Measurements from ENCODE around the gene PCDH9. TPM values are rescaled to one million over a fixed set of nuclear protein-coding genes. Genes with fewer than 3 reads are reported as not detected.

Gene PCDH9
- total RNA-seq, 1 donor from 2014 or later, result 9.8 TPM

DNA sequence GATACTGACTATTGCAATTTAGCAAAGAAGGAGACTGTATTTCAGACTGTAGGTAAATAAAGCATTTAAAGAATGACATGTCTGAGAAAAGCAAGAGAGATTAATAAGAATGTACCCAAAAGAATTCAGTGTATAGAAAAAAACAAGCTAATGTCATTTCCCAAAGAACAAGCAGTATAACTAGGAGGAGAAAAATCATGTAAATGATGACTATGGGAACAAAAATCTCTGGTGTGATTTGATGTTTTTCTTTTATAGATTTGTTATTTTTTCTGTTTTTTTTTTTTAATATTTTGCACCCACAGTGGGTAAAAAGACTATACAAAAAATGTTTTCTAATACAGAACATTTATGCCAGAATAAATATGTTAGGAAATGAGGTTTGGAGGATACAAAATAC, 801.0 kb downstream of the PCDH9 start:
- Mint-ChIP-seq H3K4me3 (ENCODE audit: unreplicated experiment) (no peak overlapping the region), H3K36me3 (ENCODE audit: low read depth) (no peaks in the 10 kb centered on the region), H3K9me3 (ENCODE audit: low read depth) (peaks cover 2% of the 10 kb centered on the region), H3K4me1 (ENCODE audit: low read depth) (peaks cover 74% of the 10 kb centered on the region), H3K27me3 (ENCODE audit: low read depth) (no peaks in the 10 kb centered on the region), H3K27ac (ENCODE audit: unreplicated experiment) (peak overlapping the region; percentile 60)
- TF ChIP-seq, protein P1, sequence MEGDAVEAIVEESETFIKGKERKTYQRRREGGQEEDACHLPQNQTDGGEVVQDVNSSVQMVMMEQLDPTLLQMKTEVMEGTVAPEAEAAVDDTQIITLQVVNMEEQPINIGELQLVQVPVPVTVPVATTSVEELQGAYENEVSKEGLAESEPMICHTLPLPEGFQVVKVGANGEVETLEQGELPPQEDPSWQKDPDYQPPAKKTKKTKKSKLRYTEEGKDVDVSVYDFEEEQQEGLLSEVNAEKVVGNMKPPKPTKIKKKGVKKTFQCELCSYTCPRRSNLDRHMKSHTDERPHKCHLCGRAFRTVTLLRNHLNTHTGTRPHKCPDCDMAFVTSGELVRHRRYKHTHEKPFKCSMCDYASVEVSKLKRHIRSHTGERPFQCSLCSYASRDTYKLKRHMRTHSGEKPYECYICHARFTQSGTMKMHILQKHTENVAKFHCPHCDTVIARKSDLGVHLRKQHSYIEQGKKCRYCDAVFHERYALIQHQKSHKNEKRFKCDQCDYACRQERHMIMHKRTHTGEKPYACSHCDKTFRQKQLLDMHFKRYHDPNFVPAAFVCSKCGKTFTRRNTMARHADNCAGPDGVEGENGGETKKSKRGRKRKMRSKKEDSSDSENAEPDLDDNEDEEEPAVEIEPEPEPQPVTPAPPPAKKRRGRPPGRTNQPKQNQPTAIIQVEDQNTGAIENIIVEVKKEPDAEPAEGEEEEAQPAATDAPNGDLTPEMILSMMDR (IDR thresholded peaks at IDR 0.05), result no peak
- DNase-seq (ENCODE audit: low spot score), result no peak

DNA sequence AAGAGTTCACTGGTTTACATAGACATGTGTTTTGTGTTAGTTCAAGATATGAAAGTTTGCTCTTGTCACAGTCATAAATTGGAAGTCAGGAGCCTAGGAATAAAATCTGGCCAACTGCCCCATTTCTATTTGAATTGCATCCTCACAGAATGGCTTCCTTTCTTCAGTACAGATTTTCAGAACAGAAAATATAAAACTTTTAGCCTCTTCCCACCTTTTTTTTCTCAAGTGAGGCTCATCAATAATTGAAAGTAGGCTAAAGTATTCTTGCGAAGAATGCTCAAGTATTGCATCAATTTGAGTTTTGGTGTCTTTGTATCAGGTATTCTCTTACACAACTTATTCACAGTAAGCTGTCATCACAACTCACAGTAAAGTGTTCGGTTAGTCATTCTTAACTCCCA, 802.7 kb downstream of the PCDH9 start:
- H3K9me3 Mint-ChIP-seq (ENCODE audit: low read depth), result peaks cover 6% of the 10 kb centered on the region
- H3K27me3 Mint-ChIP-seq (ENCODE audit: low read depth), result no peaks in the 10 kb centered on the region
- no peak overlapping the region for H3K4me3 Mint-ChIP-seq (ENCODE audit: unreplicated experiment)
- peaks cover 3% of the 10 kb centered on the region for H3K36me3 Mint-ChIP-seq (ENCODE audit: low read depth)
- TF ChIP-seq, protein P1 (IDR thresholded peaks at IDR 0.05), result no peak
- H3K27ac Mint-ChIP-seq (ENCODE audit: unreplicated experiment), result peak overlapping the region; percentile 73
- DNase-seq (ENCODE audit: low spot score), result no peak
- H3K4me1 Mint-ChIP-seq (ENCODE audit: low read depth), result peaks cover 87% of the 10 kb centered on the region

DNA sequence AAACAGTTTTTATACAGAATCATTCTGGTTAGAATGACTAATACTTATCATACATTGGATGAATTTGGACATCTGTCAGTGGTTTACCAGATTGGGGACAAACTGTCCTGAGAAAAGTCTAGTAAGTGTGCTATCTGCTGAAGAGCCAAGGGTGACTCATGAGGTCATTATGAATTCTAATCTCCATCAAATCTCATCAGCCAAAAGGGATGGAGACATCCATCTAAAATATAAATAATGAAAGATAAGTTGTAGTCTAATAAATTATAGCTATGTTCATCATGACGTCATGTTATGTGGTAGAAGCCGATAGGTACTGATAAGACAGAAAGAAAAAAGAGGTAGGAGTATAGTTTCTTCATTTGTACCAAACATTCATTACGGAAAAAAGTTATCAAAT, 804.4 kb downstream of the PCDH9 start:
- TF ChIP-seq, protein P1 (IDR thresholded peaks at IDR 0.05), result no peak
- peaks cover 19% of the 10 kb centered on the region for H3K36me3 Mint-ChIP-seq (ENCODE audit: low read depth)

DNA sequence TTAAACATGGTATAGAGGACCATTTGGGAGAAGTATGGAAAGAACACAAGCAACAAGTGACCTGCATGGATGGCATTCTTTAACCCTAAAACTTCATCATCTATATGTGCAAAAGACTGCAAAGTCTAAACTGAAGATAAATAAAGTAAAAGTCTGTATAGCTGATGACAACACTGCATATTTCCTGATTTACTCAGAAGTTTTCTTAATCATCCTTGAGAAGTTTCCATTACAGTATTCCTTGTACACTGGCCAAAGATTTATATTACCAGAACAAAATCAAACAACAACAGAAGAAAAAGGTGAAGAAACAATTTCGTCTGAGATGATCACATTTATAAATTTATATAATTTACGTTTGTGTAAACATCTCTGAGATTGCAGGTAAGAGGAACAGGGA, 805.7 kb downstream of the PCDH9 start:
- no peak for DNase-seq (ENCODE audit: low spot score)
- H3K4me1 Mint-ChIP-seq (ENCODE audit: low read depth), result peaks cover 62% of the 10 kb centered on the region

More for the DNA sequence above, 804.4 kb downstream of the PCDH9 start:
- no peak overlapping the region for H3K27ac Mint-ChIP-seq (ENCODE audit: unreplicated experiment)
- DNase-seq (ENCODE audit: low spot score), result no peak
- peaks cover 75% of the 10 kb centered on the region for H3K4me1 Mint-ChIP-seq (ENCODE audit: low read depth)
- H3K9me3 Mint-ChIP-seq (ENCODE audit: low read depth), result peaks cover 22% of the 10 kb centered on the region
- H3K4me3 Mint-ChIP-seq (ENCODE audit: unreplicated experiment), result no peak overlapping the region
- H3K27me3 Mint-ChIP-seq (ENCODE audit: low read depth), result no peaks in the 10 kb centered on the region

DNA sequence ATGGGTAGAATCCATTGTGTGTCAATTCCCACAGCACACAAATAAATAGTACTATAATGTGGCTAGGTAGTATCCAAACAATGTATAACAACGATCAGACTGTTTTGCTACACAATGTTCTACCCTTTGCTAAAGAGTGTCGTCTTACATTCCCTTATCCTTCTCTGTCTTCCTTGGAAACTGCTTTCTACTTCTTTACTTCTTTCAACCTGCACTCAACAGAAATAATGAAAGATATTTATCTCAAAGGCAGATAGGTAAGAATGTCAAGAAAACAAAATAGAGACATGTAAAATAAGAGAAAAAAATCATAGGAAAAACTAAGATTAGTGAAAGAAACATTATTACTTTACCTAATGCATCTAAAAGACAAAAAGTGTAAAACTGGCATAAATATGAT, 814.7 kb downstream of the PCDH9 start:
- TF ChIP-seq, protein P1 (IDR thresholded peaks at IDR 0.05), result no peak
- Mint-ChIP-seq H3K9me3 (ENCODE audit: low read depth) (peaks cover 7% of the 10 kb centered on the region), H3K4me3 (ENCODE audit: unreplicated experiment) (no peak overlapping the region), H3K4me1 (ENCODE audit: low read depth) (peaks cover 39% of the 10 kb centered on the region), H3K27ac (ENCODE audit: unreplicated experiment) (no peak overlapping the region), H3K27me3 (ENCODE audit: low read depth) (no peaks in the 10 kb centered on the region), H3K36me3 (ENCODE audit: low read depth) (peaks cover 4% of the 10 kb centered on the region)
- no peak for DNase-seq (ENCODE audit: low spot score)

More for the DNA sequence above, 805.7 kb downstream of the PCDH9 start:
- H3K9me3 Mint-ChIP-seq (ENCODE audit: low read depth), result peaks cover 29% of the 10 kb centered on the region
- peak overlapping the region; percentile 57 for H3K27ac Mint-ChIP-seq (ENCODE audit: unreplicated experiment)
- peaks cover 23% of the 10 kb centered on the region for H3K36me3 Mint-ChIP-seq (ENCODE audit: low read depth)
- H3K27me3 Mint-ChIP-seq (ENCODE audit: low read depth), result no peaks in the 10 kb centered on the region
- TF ChIP-seq, protein P1 (IDR thresholded peaks at IDR 0.05), result no peak
- no peak overlapping the region for H3K4me3 Mint-ChIP-seq (ENCODE audit: unreplicated experiment)
